GM15510 (cell line): ENCODE results near the gene AGT.

Source experiments
- POLR2A ChIP-seq: IDR thresholded peaks from 3 replicates; pipeline ENCODE4 v1.6.1; 2011; ENCODE audit warnings: borderline replicate concordance; ENCODE audit not compliant: insufficient read length; ENCODE audit errors: extremely low read depth

Gene AGT

GRCh38 chr1:230747890-230748800 lies 34.2 kb upstream of the AGT start:
- TF ChIP-seq POLR2A: no peak

GRCh38 chr1:230747127-230747730 lies 33.3 kb upstream of the AGT start, which contains the start of gene CAPN9:
TSS of gene CAPN9 (plus strand) at chr1:230747388. CDS start at chr1:230747497, 109 bp downstream.
- no peak for TF ChIP-seq POLR2A

- TF ChIP-seq POLR2A: no peak
Observed at GRCh38 chr1:230746617-230747016, 32.7 kb upstream of the AGT start.

- TF ChIP-seq POLR2A: no peak
Observed at GRCh38 chr1:230745071-230745470, 31.1 kb upstream of the AGT start.

- TF ChIP-seq POLR2A: no peak
Observed at GRCh38 chr1:230744382-230744781, 30.5 kb upstream of the AGT start.

GRCh38 chr1:230743899-230744298 lies 30.0 kb upstream of the AGT start:
- no peak for TF ChIP-seq POLR2A

- TF ChIP-seq POLR2A: no peak
Observed at GRCh38 chr1:230739564-230740290, 25.8 kb upstream of the AGT start.

GRCh38 chr1:230737622-230738262 lies 23.8 kb upstream of the AGT start:
- no peak for TF ChIP-seq POLR2A

GRCh38 chr1:230735447-230735846 lies 21.5 kb upstream of the AGT start:
- no peak for TF ChIP-seq POLR2A

- TF ChIP-seq POLR2A: no peak
Observed at GRCh38 chr1:230730977-230731376, 17.1 kb upstream of the AGT start.

- no peak for TF ChIP-seq POLR2A
Observed at GRCh38 chr1:230728710-230729392, 14.9 kb upstream of the AGT start.

GRCh38 chr1:230725256-230726012 lies 11.5 kb upstream of the AGT start:
- TF ChIP-seq POLR2A: no peak

- no peak for TF ChIP-seq POLR2A
Observed at GRCh38 chr1:230717251-230717650, 3.3 kb upstream of the AGT start.

GRCh38 chr1:230715510-230715909 lies 1.6 kb upstream of the AGT start:
- no peak for TF ChIP-seq POLR2A

GRCh38 chr1:230713547-230713914 lies 391 bp downstream of the AGT start:
- no peak for TF ChIP-seq POLR2A

GRCh38 chr1:230713138-230713537 lies 784 bp downstream of the AGT start:
- no peak for TF ChIP-seq POLR2A
